ENCODE data around the gene PKHD1.

The PKHD1 gene

DNA sequence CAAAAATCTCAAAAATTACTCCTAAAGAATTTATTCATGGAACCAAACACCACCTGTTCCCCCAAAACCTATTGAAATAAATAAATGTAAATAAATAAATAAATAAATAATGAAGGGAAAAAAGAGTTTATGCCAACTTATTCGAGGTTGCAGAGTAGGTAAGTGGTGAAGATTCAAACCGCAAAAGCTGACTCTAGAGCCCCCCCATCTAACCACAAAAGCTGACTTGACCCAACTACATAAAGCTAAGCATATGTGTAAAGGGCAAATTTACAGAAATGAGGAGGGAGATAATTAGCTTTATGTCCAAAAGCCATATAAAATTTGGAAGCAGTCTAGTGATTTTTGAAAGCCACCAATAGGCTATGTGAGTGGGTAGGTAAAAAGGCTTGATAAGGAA lies 486.9 kb downstream of the PKHD1 start:
- no peak for DNase-seq

DNA sequence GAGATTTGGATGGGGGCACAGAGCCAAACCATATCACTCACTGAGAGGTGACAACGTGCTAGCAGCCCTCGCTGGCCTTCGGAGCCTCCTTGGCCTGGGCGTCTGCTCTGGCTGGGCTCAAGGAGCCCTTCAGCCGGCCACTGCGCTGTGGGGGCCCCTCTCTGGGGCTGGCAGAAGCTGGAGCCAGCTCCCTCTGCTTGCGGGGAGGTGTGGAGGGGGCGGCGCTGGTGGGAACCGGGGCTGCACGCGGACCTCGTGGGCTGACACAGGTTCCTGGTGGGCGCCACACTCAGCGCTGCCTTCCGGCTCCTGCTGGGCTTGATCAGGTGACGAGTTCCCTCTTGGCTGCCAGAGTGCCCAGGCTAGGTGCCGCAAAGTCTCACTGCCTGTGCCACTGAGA lies 489.2 kb downstream of the PKHD1 start:
- DNase-seq, result no peak

DNA sequence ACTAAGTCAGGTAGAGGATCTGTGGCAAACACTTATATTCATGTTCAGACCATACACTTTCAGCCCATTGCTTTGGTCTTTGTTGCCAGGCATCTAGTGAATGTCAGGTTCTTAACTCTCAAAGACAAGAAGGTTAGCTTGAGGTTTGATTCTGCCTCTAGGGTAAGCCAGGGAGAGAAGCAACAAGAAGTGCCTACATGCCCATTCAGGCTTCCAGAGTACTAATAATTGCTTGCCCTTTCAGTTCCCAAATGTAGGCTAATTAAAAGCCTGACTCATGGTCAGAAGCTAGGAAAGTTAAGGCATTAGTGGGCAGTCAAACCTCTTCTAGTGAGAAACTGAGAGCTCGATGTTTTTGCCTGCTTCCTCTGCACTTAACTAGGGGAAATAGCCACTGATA lies 492.4 kb downstream of the PKHD1 start:
- no peak for DNase-seq

DNA sequence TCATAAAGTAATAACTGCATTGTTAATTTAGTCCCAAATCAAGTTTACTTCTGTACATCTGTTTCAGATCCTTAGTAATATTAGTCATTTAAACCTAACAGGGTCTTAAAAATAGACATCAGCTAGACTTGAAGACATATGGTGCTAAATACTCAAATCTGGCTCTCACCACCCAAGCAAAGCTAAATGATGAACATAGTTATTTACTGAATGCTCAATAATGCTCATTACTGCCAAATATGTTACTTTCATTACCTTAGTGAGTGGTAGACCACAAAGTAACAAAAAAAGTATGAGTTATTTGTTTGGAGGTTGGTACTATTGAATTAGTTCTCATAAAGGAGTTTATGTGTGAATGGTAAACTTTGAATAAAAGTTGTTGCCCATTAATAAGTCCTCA lies 502.1 kb downstream of the PKHD1 start:
- DNase-seq, result no peak

DNA sequence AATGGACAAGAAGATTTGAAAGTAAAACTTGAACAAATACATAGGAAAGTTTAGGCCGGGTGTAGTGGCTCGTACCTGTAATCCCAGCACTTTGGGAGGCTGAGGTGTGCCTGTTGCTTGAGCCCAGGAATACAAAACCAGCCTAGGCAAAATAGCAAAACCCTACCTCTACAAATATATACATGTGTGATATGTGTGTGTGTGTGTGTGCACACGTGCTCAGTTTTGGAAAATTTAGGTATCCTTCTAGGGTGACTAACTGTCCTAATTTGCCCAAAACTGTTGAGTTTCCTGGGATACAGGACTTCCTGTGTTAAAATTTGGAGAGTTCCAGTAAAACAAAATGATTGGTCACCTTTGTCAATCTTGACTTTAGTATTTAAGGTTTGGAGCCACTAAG lies 503.2 kb downstream of the PKHD1 start:
- no peak for DNase-seq

DNA sequence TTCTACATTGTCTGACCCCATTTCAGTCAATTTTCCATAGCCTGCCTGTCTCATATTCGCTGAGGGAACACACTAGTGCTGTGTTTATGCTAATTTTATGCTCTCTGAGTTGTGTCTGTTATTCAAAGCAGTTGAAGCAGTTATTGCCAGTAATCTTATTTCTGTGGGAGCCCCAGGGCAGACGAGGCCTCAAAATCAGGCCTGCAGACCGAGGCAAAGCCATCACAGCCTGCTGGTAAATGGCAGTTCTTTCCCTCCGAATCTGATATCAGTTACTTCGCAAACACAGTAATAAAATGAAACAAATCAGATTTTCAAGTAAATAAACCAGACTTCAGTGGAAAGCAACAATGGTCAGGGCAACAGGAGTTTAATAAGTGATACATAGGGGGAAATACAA lies 508.4 kb downstream of the PKHD1 start:
- no peak for DNase-seq

DNA sequence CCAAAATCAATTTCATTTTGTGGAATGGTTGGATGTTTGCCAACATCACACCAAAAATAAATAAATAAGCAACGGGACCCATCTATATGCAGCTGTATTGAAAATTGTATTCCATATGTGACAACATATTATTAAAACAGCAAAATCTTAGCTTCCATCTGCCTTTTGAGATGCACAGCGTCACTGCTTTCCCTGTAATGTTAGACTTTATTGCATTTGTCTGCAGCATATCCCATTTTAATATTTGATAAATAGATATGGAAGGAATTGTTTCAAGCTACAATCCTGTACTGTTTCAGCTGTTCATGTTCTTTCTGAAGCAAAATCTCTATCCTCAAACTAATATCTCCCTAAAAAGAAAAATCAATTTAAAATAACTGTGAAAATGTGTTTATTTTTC lies 509.1 kb downstream of the PKHD1 start:
- no peak for DNase-seq

DNA sequence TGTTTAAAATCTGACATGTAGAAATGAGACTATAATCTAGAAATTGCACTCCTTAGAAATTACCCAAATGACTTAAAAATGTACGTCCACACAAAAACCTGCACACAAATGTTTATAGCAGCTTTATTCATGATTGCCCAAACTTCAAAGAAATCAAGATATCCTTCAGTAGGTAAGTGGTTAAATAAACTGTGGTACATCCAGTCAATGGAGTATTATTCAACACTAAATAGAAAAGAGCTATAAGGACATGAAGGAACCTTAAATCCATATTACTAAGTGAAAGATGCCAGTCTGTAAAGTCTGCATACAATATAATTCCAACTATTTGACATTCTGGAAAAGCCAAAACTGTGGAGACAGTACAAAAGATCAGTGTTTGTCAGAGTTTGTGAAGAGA lies 513.4 kb downstream of the PKHD1 start:
- DNase-seq, result no peak

DNA sequence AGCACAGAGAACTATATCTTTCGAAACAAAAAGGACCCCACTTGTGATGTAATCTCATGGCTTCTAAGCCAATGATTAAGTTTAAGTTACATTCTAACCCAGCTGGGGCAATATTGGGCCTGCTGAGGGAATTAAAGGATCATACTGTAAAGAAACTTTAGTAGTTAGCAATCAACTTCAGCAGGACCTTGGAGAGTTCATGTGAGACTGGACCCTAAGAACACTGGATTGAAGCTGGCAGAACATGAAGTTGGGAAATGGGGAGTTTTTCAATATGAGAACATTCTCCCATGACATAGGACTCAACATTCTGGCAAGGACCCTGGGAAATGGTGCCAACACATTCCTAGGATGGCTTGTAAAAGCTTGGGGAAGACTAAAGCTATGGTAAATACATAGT lies 516.2 kb downstream of the PKHD1 start:
- no peak for DNase-seq

DNA sequence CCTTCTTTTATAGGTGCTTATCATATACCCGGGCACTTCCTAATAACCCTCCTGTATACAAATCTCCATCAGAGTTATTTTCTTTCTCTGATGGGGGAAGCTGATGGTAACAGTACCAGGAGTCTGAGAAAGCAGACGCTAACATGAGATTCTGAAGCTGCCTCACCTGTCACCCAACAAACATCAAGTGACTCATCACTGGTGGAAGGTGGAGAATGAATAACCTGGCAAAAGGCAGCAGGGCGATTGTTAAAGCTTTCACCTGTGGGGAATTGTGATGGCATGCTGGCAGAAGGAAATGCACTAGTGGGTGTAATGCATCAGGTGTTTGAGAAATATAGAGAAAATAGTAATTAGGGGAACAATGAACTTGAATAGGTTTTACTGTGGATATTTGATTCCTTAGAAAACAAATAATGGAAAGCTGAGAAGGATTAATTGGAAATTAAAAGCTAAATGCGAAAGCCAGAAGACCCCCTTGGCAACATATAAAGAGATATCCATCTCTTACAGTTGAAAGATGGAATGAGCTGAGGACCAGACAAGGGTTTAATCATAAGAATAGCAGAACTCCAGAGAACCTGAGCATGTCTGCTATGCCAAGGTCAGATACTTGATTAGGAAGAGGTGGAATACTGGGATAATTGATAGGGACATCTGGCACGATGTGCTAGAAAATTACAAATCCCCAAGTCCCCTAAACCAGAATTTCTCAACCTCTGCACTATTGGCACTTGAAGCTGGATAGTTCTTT lies 517.1 kb downstream of the PKHD1 start:
- DNase-seq, result no peak

DNA sequence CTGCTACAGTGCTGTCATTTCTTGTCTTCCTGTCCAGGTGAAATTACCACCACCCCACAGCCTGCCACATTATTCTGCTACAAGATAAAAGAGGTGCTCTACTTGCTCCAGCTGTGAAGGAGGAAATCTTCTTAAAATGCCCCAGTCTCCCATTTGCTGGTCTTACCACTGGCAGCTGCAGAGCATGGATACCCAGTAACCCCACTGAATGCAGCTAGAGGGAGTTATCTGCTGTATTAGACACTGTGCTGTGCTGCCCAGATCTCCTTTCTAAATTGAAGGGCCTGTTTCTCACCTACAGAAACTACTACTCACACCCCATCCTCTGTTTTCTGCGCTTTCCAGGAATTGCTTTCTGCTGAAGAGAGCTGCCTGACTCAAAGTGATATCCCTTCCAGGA lies 517.8 kb downstream of the PKHD1 start:
- DNase-seq, result no peak

DNA sequence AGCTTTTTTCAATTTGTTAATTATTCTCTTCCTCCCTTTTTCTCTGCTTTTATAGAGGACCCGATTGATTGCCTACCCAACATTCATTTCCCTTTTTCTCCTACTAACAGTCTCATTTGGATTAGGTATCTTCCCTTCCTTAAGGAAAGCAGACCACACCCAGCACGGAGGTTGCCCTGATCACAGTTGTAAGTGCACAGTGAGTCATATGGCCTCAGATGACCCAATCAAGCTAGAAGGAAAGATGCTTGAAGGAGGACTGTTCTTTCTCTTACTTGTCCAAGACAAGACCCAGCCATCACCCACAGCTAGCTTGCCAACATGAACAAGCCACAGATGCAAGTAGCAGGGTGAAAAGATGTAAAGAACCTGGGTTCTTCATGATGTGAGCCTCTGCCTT lies 518.6 kb downstream of the PKHD1 start:
- no peak for DNase-seq

DNA sequence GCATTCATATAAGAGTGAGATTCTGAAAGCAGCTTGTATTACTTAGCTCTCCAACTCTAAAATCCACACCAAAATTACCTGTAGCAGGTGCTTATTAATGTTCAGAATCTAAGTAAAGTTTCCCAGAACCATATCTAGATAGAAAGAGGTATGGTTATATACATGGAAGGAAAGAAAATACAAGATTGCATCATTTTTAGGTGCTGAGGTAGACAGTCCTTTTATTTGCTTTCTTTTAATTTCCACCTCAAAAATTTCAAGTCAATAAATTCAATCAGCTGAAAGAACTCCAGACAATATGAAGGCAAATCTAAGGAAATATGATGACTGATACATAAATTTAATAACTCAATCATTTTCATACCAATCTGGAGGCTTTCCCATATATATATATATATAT lies 521.9 kb downstream of the PKHD1 start:
- no peak for DNase-seq
